Spleen (tissue), 11 donors: Measurements from ENCODE around the gene PLEKHM3. TPM values are rescaled to one million over a fixed set of nuclear protein-coding genes. Genes with fewer than 3 reads are reported as not detected.

Experiments
- DNase-seq: peaks from one replicate; pipeline ENCODE4 v3.0.0-alpha.2; 2020
- H3K27ac ChIP-seq, 8 donors: fragments of 200-600 bp; sonication (generic) in 7 of 8; 1 replicate in 4 of 8; 2 replicates in 4 of 8; pipeline versions ENCODE4 v1.5.0 to v1.8.0; 2016 to 2021; ENCODE audit warnings: inconsistent platforms in 4 of 8, mild to moderate bottlenecking in 4 of 8, moderate library complexity in 1 of 8
- H3K27me3 ChIP-seq, 7 donors: fragments of 200-600 bp; sonication (generic) in 6 of 7; replicated peaks in 1 of 7; 1 replicate in 4 of 7; 2 replicates in 3 of 7; pipeline versions ENCODE4 v1.5.0 to v1.8.0; 2016 to 2021; ENCODE audit warnings: inconsistent platforms in 3 of 7, mild to moderate bottlenecking in 1 of 7
- H3K36me3 ChIP-seq, 6 donors: fragments of 200-600 bp; sonication (generic) in 5 of 6; 1 replicate in 4 of 6; 2 replicates in 2 of 6; pipeline versions ENCODE4 v1.5.0 to v1.8.0; 2016 to 2021; ENCODE audit warnings: inconsistent platforms in 2 of 6
- H3K4me1 ChIP-seq, 6 donors: fragments of 200-600 bp; sonication (generic) in 5 of 6; 1 replicate in 3 of 6; 2 replicates in 3 of 6; pipeline versions ENCODE4 v1.5.0 to v1.8.0; 2016 to 2021; ENCODE audit warnings: inconsistent platforms in 3 of 6
- H3K4me3 ChIP-seq, 8 donors: fragments of 200-600 bp; sonication (generic) in 7 of 8; 1 replicate in 4 of 8; 2 replicates in 4 of 8; pipeline versions ENCODE4 v1.5.0 to v1.8.0; 2016 to 2021; ENCODE audit warnings: inconsistent platforms in 4 of 8, mild to moderate bottlenecking in 4 of 8, moderate library complexity in 2 of 8
- H3K9me3 ChIP-seq, 8 donors: fragments of 200-600 bp; sonication (generic) in 7 of 8; 1 replicate in 4 of 8; 2 replicates in 4 of 8; pipeline versions ENCODE4 v1.5.0 to v1.8.0; 2016 to 2021; ENCODE audit warnings: inconsistent platforms in 4 of 8
- POLR2A ChIP-seq, 3 donors: fragments of 450-650 bp; IDR thresholded peaks; one replicate each; pipeline ENCODE4 v1.5.1; 2017; ENCODE audit warnings: antibody characterized with exemption in 3 of 3, mild to moderate bottlenecking in 1 of 3
- POLR2AphosphoS5 ChIP-seq, 3 donors: sonication (generic); formaldehyde crosslinking; IDR thresholded peaks; one replicate each; pipeline ENCODE4 v1.5.1; 2017; ENCODE audit warnings: antibody characterized with exemption in 3 of 3
- whole genome bisulfite sequencing, 5 donors: extraction: QIAGEN DNeasy Blood & Tissue Kit in 3 of 5; methylation state at CpG; one replicate each; pipeline versions ENCODE4 v1.1.5 to v1.1.7; 2013 to 2018; 5-methylcytosine and 5-hydroxymethylcytosine counted together
- intact Hi-C: fragments of 100-400 bp; cut with DNase I; formaldehyde crosslinking; loops from one replicate; pipeline ENCODE4 v1.15.0; 2023; ENCODE audit warnings: low total_unique reads
- polyA plus RNA-seq, 3 donors: library from polyadenylated mRNA; stranded (reverse); fragments of 200-250 nt; gene quantifications; one replicate each; pipeline ENCODE4 v1.2.1, GENCODE V29; 2013
- total RNA-seq, 7 donors: library from RNA; depleted of rRNA in 3 of 7; stranded (reverse); fragments of >200 nt in 3 of 7; fragmentation: NEBNext Ultra II Directional in 4 of 7; extraction: Animal tissue kit (Norgen Biotek cat#: 25700) in 4 of 7; gene quantifications; one replicate each; pipeline versions ENCODE4 v1.1.0 to v1.2.1, GENCODE V29; 2016 to 2021
- TF ChIP-seq, protein P1 (sequence below), 11 experiments: fragments of 200-600 bp in 7 of 11; fragments of 450-650 bp in 4 of 11; sonication (generic) in 4 of 11; IDR thresholded peaks in 8 of 11; conservative IDR thresholded peaks in 3 of 11; 1 replicate in 7 of 11; 2 replicates in 4 of 11; pipeline versions ENCODE4 v1.4.0 to v1.8.0; 2016 to 2021; ENCODE audit warnings: antibody characterized with exemption in 11 of 11, inconsistent platforms in 4 of 11, mild to moderate bottlenecking in 1 of 11
- donor health status: healthy with polysubstance abuse.
- donor health status: DM: no; HTN: no; CAD: no; lungs with moderate emphysema.
- donor health status: DM: no; HTN: no; CAD: no.
- donor health status: Bipolar disorder and iron deficiency.
- donor health status: healthy.
- donor health status: DM: no; HTN: no; CAD: no.
- donor health status: DM: yes; HTN: yes; CAD: no.

Gene PLEKHM3
- total and polyA plus RNA-seq, 10 donors, result 2.4 to 24.3 (median 18.3) TPM

DNA sequence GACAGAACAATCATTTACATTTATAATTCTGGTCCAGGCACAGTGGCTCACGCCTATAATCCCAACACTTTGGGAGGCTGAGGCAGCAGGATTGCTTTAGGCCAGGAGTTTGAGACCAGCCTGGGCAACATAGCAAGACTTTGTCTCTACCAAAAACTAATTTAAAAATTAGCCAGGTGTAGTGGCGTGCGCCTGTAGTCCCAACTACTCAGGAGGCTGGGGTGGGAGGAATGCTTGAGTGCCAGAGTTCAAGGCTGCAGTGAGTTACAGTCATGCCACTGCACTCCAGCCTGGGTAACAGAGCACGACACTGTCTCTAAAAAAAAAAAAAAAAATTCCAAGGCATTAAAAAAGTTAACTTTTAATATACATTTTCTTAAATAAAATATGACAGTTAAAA, 88.1 kb downstream of the PLEKHM3 start:
- H3K27ac ChIP-seq, result peak overlapping the region in 2 of 8 donors; percentile 36 to 43
- intact Hi-C loops, result no loop called here
- H3K36me3 ChIP-seq, result peaks cover 0 to 17% (median 0%) of the 10 kb centered on the region in 6 donors
- H3K27me3 ChIP-seq, result no peaks in the 10 kb centered on the region
- no peak for DNase-seq
- no peak overlapping the region for H3K4me3 ChIP-seq
- H3K4me1 ChIP-seq, result peaks cover 0 to 13% (median 2%) of the 10 kb centered on the region in 6 donors
- 84 to 88% (median 86%) methylated on average over 4 of the region's 4 CpGs for WGBS, 5 donors
- no peaks in the 10 kb centered on the region for H3K9me3 ChIP-seq
- TF ChIP-seq POLR2AphosphoS5 (IDR thresholded peaks at IDR 0.05), result no peak
- TF ChIP-seq POLR2A (IDR thresholded peaks at IDR 0.05), result no peak
- TF ChIP-seq, protein P1, sequence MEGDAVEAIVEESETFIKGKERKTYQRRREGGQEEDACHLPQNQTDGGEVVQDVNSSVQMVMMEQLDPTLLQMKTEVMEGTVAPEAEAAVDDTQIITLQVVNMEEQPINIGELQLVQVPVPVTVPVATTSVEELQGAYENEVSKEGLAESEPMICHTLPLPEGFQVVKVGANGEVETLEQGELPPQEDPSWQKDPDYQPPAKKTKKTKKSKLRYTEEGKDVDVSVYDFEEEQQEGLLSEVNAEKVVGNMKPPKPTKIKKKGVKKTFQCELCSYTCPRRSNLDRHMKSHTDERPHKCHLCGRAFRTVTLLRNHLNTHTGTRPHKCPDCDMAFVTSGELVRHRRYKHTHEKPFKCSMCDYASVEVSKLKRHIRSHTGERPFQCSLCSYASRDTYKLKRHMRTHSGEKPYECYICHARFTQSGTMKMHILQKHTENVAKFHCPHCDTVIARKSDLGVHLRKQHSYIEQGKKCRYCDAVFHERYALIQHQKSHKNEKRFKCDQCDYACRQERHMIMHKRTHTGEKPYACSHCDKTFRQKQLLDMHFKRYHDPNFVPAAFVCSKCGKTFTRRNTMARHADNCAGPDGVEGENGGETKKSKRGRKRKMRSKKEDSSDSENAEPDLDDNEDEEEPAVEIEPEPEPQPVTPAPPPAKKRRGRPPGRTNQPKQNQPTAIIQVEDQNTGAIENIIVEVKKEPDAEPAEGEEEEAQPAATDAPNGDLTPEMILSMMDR (IDR thresholded peaks at IDR 0.05 in 8 of 11, conservative IDR thresholded peaks at IDR 0.05 in 3 of 11), result no peak

DNA sequence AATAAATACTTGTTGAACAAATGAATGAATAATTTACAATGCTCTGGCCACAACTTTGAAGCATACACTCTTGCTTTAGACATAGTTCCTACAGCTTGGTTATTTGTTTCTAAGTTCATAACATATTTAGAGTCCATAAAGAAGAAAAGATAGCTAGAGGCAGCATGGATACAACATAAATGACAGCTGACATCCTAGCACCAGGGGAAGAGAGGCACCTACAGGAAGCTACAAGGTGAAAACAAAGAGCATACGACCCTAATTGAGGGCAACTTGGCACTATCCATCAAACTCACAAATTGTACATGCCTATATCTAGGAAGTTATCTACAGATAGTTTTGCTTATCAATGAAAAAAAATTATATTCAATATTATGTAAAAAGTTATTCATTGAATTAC, 88.9 kb downstream of the PLEKHM3 start:
- H3K9me3 ChIP-seq, result no peaks in the 10 kb centered on the region
- 61 to 79% (median 72%) methylated on average over 1 of the region's 1 CpG for WGBS, 5 donors
- no peak overlapping the region for H3K4me3 ChIP-seq
- H3K27ac ChIP-seq, result no peak overlapping the region
- no peaks in the 10 kb centered on the region for H3K27me3 ChIP-seq
- intact Hi-C loops, result no loop called here
- no peak for DNase-seq
- peaks cover 0 to 18% (median 0%) of the 10 kb centered on the region in 6 donors for H3K36me3 ChIP-seq
- TF ChIP-seq, protein P1 (IDR thresholded peaks at IDR 0.05 in 8 of 11, conservative IDR thresholded peaks at IDR 0.05 in 3 of 11), result no peak
- peaks cover 0 to 13% (median 2%) of the 10 kb centered on the region in 6 donors for H3K4me1 ChIP-seq

DNA sequence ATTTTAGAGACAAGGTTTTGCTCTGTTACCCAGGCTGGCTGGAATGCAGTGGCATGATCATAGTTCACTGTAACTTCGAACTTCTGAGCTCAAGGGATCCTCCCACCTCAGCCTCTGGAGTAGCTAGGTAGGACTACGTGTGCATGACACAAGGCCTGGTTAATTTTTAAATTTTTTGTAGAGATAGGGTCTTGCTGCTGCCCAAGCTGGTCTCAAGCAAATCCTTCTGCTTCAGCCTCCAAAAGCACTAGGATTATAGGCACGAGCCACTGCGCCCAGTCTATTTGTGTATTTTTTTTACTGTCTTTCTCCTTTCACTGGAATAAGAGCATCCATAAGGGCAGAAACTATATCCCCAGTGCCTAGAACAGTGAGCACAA, 89.3 kb downstream of the PLEKHM3 start:
- Histone ChIP-seq H3K4me3 (no peak overlapping the region), H3K27me3 (no peaks in the 10 kb centered on the region), H3K27ac (no peak overlapping the region), H3K4me1 (peaks cover 0 to 13% (median 2%) of the 10 kb centered on the region in 6 donors), H3K36me3 (peaks cover 0 to 22% (median under 1%) of the 10 kb centered on the region in 6 donors), H3K9me3 (no peaks in the 10 kb centered on the region)
- 87 to 96% (median 94%) methylated on average over 4 of the region's 4 CpGs for whole genome bisulfite sequencing, 5 donors
- DNase-seq, result no peak
- TF ChIP-seq, protein P1 (IDR thresholded peaks at IDR 0.05 in 8 of 11, conservative IDR thresholded peaks at IDR 0.05 in 3 of 11), result no peak
- no peak for TF ChIP-seq POLR2AphosphoS5 (IDR thresholded peaks at IDR 0.05)
- TF ChIP-seq POLR2A (IDR thresholded peaks at IDR 0.05), result no peak
- intact Hi-C loops, result no loop called here

DNA sequence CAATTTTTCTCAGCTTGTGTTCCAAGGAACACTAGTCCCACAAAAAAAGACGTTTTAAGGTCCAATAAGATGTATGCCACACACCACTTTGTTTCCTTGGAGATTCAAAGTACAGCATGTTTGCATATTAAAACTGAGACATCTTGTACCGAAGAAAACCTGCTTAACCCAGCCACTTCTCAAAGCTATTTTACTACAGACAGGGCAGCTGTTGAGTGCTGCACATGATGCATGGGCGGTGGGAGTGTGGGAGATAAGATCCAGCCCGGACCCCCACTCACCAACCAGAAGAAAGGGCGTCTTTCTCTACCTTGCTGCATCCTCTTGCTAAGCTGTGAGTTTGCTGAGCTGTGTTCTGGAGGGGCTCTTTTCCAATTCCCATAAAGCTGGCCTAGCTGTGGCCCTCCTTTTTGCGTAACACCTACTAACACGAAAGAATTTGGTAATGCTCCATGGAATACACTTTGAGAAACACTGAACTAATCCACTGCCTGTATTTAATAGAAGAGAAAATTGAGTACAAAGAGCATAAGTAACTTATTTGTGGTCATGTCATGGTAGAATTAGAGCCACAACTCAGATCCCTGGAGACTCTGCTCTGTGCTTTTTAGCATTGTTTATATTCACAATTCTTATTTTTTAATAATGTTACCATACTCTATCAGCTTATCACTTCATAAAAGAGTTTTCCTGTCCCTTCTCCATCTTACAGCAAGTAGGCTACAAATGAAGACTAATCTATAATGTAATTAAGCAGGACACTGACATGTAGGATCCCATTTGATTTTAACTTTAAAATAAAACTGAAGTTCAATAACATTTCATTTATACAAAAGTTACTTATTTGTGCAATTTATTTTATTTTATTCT, 90.0 kb downstream of the PLEKHM3 start:
- peaks cover 0 to 13% (median 2%) of the 10 kb centered on the region in 6 donors for H3K4me1 ChIP-seq
- no peaks in the 10 kb centered on the region for H3K9me3 ChIP-seq

More for the DNA sequence above, 90.0 kb downstream of the PLEKHM3 start:
- 83 to 90% (median 88%) methylated on average over 7 of the region's 7 CpGs for WGBS, 5 donors
- Histone ChIP-seq H3K36me3 (peaks cover 0 to 28% (median 7%) of the 10 kb centered on the region in 6 donors), H3K4me3 (no peak overlapping the region), H3K27ac (no peak overlapping the region), H3K27me3 (no peaks in the 10 kb centered on the region)
- TF ChIP-seq POLR2AphosphoS5 (IDR thresholded peaks at IDR 0.05) (no peak), POLR2A (IDR thresholded peaks at IDR 0.05) (no peak)
- TF ChIP-seq, protein P1 (IDR thresholded peaks at IDR 0.05 in 8 of 11, conservative IDR thresholded peaks at IDR 0.05 in 3 of 11), result no peak
- intact Hi-C loops, result no loop called here
- no peak for DNase-seq
